ENCODE results near the gene GALNTL6. TPM values are rescaled to one million over a fixed set of nuclear protein-coding genes. Genes with fewer than 3 reads are reported as not detected.

GALNTL6 gene
- total and polyA plus RNA-seq, 2 of the 4 experiments (the other 2 are of a cell fraction), result under 0.01 TPM; not detected in 1

- POLR2A ChIA-PET (ENCODE audit: unreplicated experiment), result no interaction called here
- H3K4me2 ChIP-seq (ENCODE audit: low read depth, low read length), result no peak overlapping the region
Observed at GRCh38 chr4:172411149-172411548, 597.9 kb downstream of the GALNTL6 start.

More at GRCh38 chr4:172411149-172411548, 597.9 kb downstream of the GALNTL6 start:
- no peaks in the 10 kb centered on the region for H3K4me1 ChIP-seq (ENCODE audit: control insufficient read depth, insufficient read depth, low read length)
- in situ Hi-C loops (cut with MboI; ENCODE audit: low sequenced_read_pairs), result no loop called here
- no peak for TF ChIP-seq RCOR1 (IDR thresholded peaks at IDR 0.05; ENCODE audit: insufficient replicate concordance, low read length)
- TF ChIP-seq BHLHE40 (IDR thresholded peaks at IDR 0.05; ENCODE audit: low read depth, low read length), result no peak
- no peak for TF ChIP-seq ELK1 (IDR thresholded peaks at IDR 0.05; ENCODE audit: borderline replicate concordance, low read depth, low read length)
- no peak for TF ChIP-seq POLR2A (IDR thresholded peaks at IDR 0.05; ENCODE audit: low read depth, low read length)
- TF ChIP-seq RFX5 (IDR thresholded peaks at IDR 0.05; ENCODE audit: low read depth, low read length), result no peak
- no peak for TF ChIP-seq RAD21 (IDR thresholded peaks at IDR 0.05; ENCODE audit: low read length)
- no peak for TF ChIP-seq FOS (IDR thresholded peaks at IDR 0.05; ENCODE audit: low read depth, low read length)
- no peak for TF ChIP-seq SMC3 (IDR thresholded peaks at IDR 0.05; ENCODE audit: low read depth, low read length)
- no peak for TF ChIP-seq MAFK (IDR thresholded peaks at IDR 0.05; ENCODE audit: low read depth, low read length)
- no peak for TF ChIP-seq CTCF (conservative IDR thresholded peaks at IDR 0.05; ENCODE audit: low read depth, low read length)
- no peak for TF ChIP-seq NFE2L2 (IDR thresholded peaks at IDR 0.05; ENCODE audit: low read depth, low read length)
- no peak for TF ChIP-seq USF2 (IDR thresholded peaks at IDR 0.05; ENCODE audit: low read depth, low read length)
- no peak overlapping the region for H2BK120ac ChIP-seq (ENCODE audit: low read depth, low read length)
- no peak for DNase-seq
- no peaks in the 10 kb centered on the region for H3K79me1 ChIP-seq (ENCODE audit: low read depth in 1 of 2, low read length in 2 of 2)
- WGBS, 2 experiments (ENCODE audit: extremely low coverage in 2 of 2, insufficient read length in 1 of 2), result no CpG with 5 or more reads among the region's 2 CpGs
- peaks cover 1% of the 10 kb centered on the region for H3K9me3 ChIP-seq (ENCODE audit: control insufficient read depth, insufficient read depth, low read length)
- no peaks in the 10 kb centered on the region for H4K20me1 ChIP-seq (ENCODE audit: insufficient read depth, low read length)
- H4K5ac ChIP-seq (ENCODE audit: low read depth, low read length), result no peak overlapping the region
- no peak overlapping the region for H2BK15ac ChIP-seq (ENCODE audit: low read depth, low read length)
- H3K4me3 ChIP-seq (ENCODE audit: insufficient read depth, low read depth, low read length), result no peak overlapping the region
- CTCF ChIA-PET, result no interaction called here
- no peak overlapping the region for H3K23ac ChIP-seq (ENCODE audit: low read depth, low read length)
- H2AK5ac ChIP-seq (ENCODE audit: low read depth, low read length), result no peak overlapping the region
- intact Hi-C loops (cut with micrococcal nuclease), result no loop called here
- H3K36me3 ChIP-seq (ENCODE audit: control insufficient read depth, insufficient read depth, low read length), result no peaks in the 10 kb centered on the region
- dilution Hi-C loops (cut with HindIII; ENCODE audit: low sequenced_read_pairs, unreplicated experiment), result no loop called here
- H3K14ac ChIP-seq (replicated peaks; ENCODE audit: low read depth, low read length), result no peak overlapping the region
- H3K4ac ChIP-seq (ENCODE audit: low read depth, low read length), result no peak overlapping the region
- H4K8ac ChIP-seq (ENCODE audit: low read depth in 2 of 2, low read length in 2 of 2), result no peak overlapping the region
- H4K91ac ChIP-seq (ENCODE audit: insufficient read depth, low read depth, low read length), result no peak overlapping the region
- no peak overlapping the region for H3K27ac ChIP-seq (ENCODE audit: insufficient read depth, low read length)
- no peak overlapping the region for H2BK20ac ChIP-seq (ENCODE audit: low read depth, low read length)
- ATAC-seq (ENCODE audit: low read depth), result no peak
- H3K27me3 ChIP-seq (ENCODE audit: control insufficient read depth, insufficient read depth, low read length), result no peaks in the 10 kb centered on the region
- no peak overlapping the region for H2BK5ac ChIP-seq (ENCODE audit: low read depth, low read length, poor library complexity, severe bottlenecking)
- no peak overlapping the region for H2AK9ac ChIP-seq (replicated peaks; ENCODE audit: low read depth, low read length, poor library complexity)
- BruUV-seq (replicated peaks), result no TSS peak
- no peak overlapping the region for H2AFZ ChIP-seq (replicated peaks; ENCODE audit: low read length, poor library complexity)
- H3K18ac ChIP-seq (ENCODE audit: low read depth, low read length), result no peak overlapping the region
- H3K9ac ChIP-seq (ENCODE audit: low read depth, low read length), result no peak overlapping the region
- no peaks in the 10 kb centered on the region for H3K9me1 ChIP-seq (ENCODE audit: insufficient read depth, low read length)
- no peak overlapping the region for H3K56ac ChIP-seq (ENCODE audit: extremely low read depth, insufficient read depth, low read length)
